Activated naive CD4-positive, alpha-beta T cell treated with anti-CD3 and anti-CD28 coated beads for 36 hours (primary cell): Measurements from ENCODE around the gene FOXD4L5. TPM values are rescaled to one million over a fixed set of nuclear protein-coding genes. Genes with fewer than 3 reads are reported as not detected.
"Not testable (repeated sequence)": the region's sequence is repeated elsewhere in the genome, so short reads cannot be mapped to it uniquely, and the experiment has no call there.

Source experiments
- CTCF ChIA-PET: fragments of 350-600 bp; sonication (Branson Sonifier 250); formaldehyde crosslinking; loops from one replicate; lab custom pipeline; 2021; ENCODE audit warnings: antibody characterized with exemption; lab: Charles Lee
- DNase-seq: peaks from one replicate; pipeline ENCODE4 v3.0.0-alpha.2; 2020
- H3K27ac Mint-ChIP-seq: one replicate; pipeline ENCODE4 v1.8.0; 2021; ENCODE audit warnings: mild to moderate bottlenecking, mixed read lengths
- H3K27me3 Mint-ChIP-seq: one replicate; pipeline ENCODE4 v1.8.0; 2021; ENCODE audit warnings: low read depth, mixed read lengths
- H3K36me3 Mint-ChIP-seq: one replicate; pipeline ENCODE4 v1.8.0; 2021; ENCODE audit warnings: low read depth, mixed read lengths
- H3K4me1 Mint-ChIP-seq: one replicate; pipeline ENCODE4 v1.8.0; 2021; ENCODE audit warnings: low read depth, mixed read lengths
- H3K4me3 Mint-ChIP-seq: one replicate; pipeline ENCODE4 v1.8.0; 2021; ENCODE audit warnings: mild to moderate bottlenecking, moderate library complexity, mixed read lengths
- H3K9me3 Mint-ChIP-seq: one replicate; pipeline ENCODE4 v1.8.0; 2021; ENCODE audit warnings: mixed read lengths
- intact Hi-C: fragments of 100-400 bp; cut with micrococcal nuclease; formaldehyde crosslinking; loops from one replicate; pipeline ENCODE4 v1.15.1; 2023
- total RNA-seq, 2 experiments: library from RNA; stranded (reverse); gene quantifications; one replicate each; pipeline ENCODE4 v1.2.3, GENCODE V29; 2021

The FOXD4L5 gene
- under 1 TPM in 1 of 2 experiments, not detected in 1; 0.10 TPM for total RNA-seq

GRCh38 chr9:65285109-65285508, at the start of gene FOXD4L5:
FOXD4L5 (minus strand) TSS chr9:65285209; CDS start chr9:65284377, 832 bp downstream.
- H3K4me3 Mint-ChIP-seq, intact Hi-C loops, H3K27me3 Mint-ChIP-seq, DNase-seq, H3K9me3 Mint-ChIP-seq, H3K36me3 Mint-ChIP-seq, CTCF ChIA-PET, H3K27ac Mint-ChIP-seq, H3K4me1 Mint-ChIP-seq: not testable (repeated sequence)

GRCh38 chr9:65283943-65284342, 1.1 kb downstream of the FOXD4L5 start:
- H3K9me3 Mint-ChIP-seq, H3K36me3 Mint-ChIP-seq, CTCF ChIA-PET, H3K4me1 Mint-ChIP-seq, H3K27ac Mint-ChIP-seq, DNase-seq, H3K4me3 Mint-ChIP-seq, intact Hi-C loops, H3K27me3 Mint-ChIP-seq: not testable (repeated sequence)

DNA sequence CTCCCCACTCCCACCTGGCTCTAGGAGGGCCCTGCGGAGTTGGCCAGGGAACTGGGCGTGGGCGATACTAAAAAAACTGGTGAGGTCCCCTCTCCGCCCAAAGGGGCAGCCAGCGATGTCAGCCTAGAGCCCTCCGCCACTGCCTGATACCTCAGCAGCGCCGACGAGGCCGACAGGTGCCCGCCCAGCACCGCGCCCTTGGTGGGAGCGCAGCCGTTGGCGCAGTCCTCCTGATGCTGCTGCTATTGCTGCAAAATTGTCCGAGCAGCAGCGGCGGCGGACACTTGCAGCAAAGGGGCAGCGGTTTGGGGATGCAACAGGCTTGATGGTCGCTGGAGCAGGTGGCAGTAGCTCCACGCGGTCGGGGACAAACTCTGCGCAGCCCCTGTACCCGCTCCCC, 2.0 kb downstream of the FOXD4L5 start:
- H3K27ac Mint-ChIP-seq, H3K4me1 Mint-ChIP-seq, H3K27me3 Mint-ChIP-seq, H3K36me3 Mint-ChIP-seq, H3K9me3 Mint-ChIP-seq, H3K4me3 Mint-ChIP-seq, intact Hi-C loops, DNase-seq, CTCF ChIA-PET: not testable (repeated sequence)
